H9 (cell line): Measurements from ENCODE around the gene TMEM181. TPM values are rescaled to one million over a fixed set of nuclear protein-coding genes. Genes with fewer than 3 reads are reported as not detected.

Source experiments
- DNase-seq: peaks from one replicate; pipeline ENCODE4 v3.0.0-alpha.2; 2017
- H2AFZ ChIP-seq: one replicate; pipeline ENCODE4 v1.6.1; 2013; ENCODE audit warnings: mild to moderate bottlenecking, low read length, control low read depth, moderate library complexity
- H2AK5ac ChIP-seq: 2 replicates; pipeline ENCODE4 v1.6.1; 2013; ENCODE audit warnings: low read length, control low read depth, mixed read lengths; ENCODE audit not compliant: insufficient read length
- H2BK120ac ChIP-seq: one replicate; pipeline ENCODE4 v1.6.1; 2013; ENCODE audit warnings: low read depth, mild to moderate bottlenecking, low read length, control low read depth, inconsistent platforms; ENCODE audit not compliant: poor library complexity, severe bottlenecking
- H2BK12ac ChIP-seq: 2 replicates; pipeline ENCODE4 v1.6.1; 2013; ENCODE audit warnings: low read length, control low read depth, mixed read lengths, low read depth; ENCODE audit not compliant: insufficient read length
- H2BK15ac ChIP-seq: 2 replicates; pipeline ENCODE4 v1.6.1; 2013; ENCODE audit warnings: low read depth, low read length, control low read depth
- H2BK20ac ChIP-seq: one replicate; pipeline ENCODE4 v1.6.1; 2013; ENCODE audit warnings: low read depth, mild to moderate bottlenecking, low read length, control low read depth, inconsistent platforms; ENCODE audit not compliant: poor library complexity, severe bottlenecking
- H2BK5ac ChIP-seq: 2 replicates; pipeline ENCODE4 v1.6.1; 2013; ENCODE audit warnings: low read length, control low read depth, mixed read lengths; ENCODE audit not compliant: insufficient read length
- H3K14ac ChIP-seq: 2 replicates; pipeline ENCODE4 v1.6.1; 2013; ENCODE audit warnings: low read length, control low read depth; ENCODE audit not compliant: insufficient read depth
- H3K18ac ChIP-seq: 2 replicates; pipeline ENCODE4 v1.6.1; 2013; ENCODE audit warnings: low read depth, mild to moderate bottlenecking, mixed read lengths, low read length, control low read depth; ENCODE audit not compliant: insufficient read length
- H3K23ac ChIP-seq: 2 replicates; pipeline ENCODE4 v1.6.1; 2013; ENCODE audit warnings: low read length, control low read depth, mixed read lengths, low read depth; ENCODE audit not compliant: insufficient read length
- H3K23me2 ChIP-seq: 2 replicates; pipeline ENCODE4 v1.6.1; 2013; ENCODE audit warnings: low read depth, mild to moderate bottlenecking, mixed read lengths, low read length, control low read depth; ENCODE audit not compliant: insufficient read length, poor library complexity, severe bottlenecking
- H3K27ac ChIP-seq: 2 replicates; pipeline ENCODE4 v1.5.1; 2013; ENCODE audit warnings: low read length, control low read depth, mixed read lengths, low read depth; ENCODE audit not compliant: insufficient read length
- H3K27me3 ChIP-seq: 2 replicates; pipeline ENCODE4 v1.6.1; 2013; ENCODE audit warnings: low read length, control low read depth, inconsistent platforms; ENCODE audit not compliant: insufficient read depth
- H3K4ac ChIP-seq: 2 replicates; pipeline ENCODE4 v1.6.1; 2013; ENCODE audit warnings: low read depth, mild to moderate bottlenecking, control low read depth, inconsistent platforms, low read length, moderate library complexity
- H3K4me1 ChIP-seq: 2 replicates; pipeline ENCODE4 v1.6.1; 2013; ENCODE audit warnings: low read length, control low read depth, inconsistent platforms; ENCODE audit not compliant: insufficient read depth
- H3K4me2 ChIP-seq: 2 replicates; pipeline ENCODE4 v1.6.1; 2013; ENCODE audit warnings: low read length, control low read depth, mixed read lengths; ENCODE audit not compliant: insufficient read length, insufficient read depth
- H3K56ac ChIP-seq: 2 replicates; pipeline ENCODE4 v1.6.1; 2013; ENCODE audit warnings: low read depth, mild to moderate bottlenecking, mixed read lengths, low read length, control low read depth; ENCODE audit not compliant: insufficient read length
- H3K79me1 ChIP-seq: 2 replicates; pipeline ENCODE4 v1.6.1; 2013; ENCODE audit warnings: low read depth, mild to moderate bottlenecking, moderate library complexity, low read length, control low read depth, inconsistent platforms; ENCODE audit not compliant: insufficient read depth, poor library complexity, severe bottlenecking
- H3K79me2 ChIP-seq: 2 replicates; pipeline ENCODE4 v1.6.1; 2013; ENCODE audit warnings: low read length, control low read depth, inconsistent platforms; ENCODE audit not compliant: insufficient read depth
- H3K9ac ChIP-seq: 2 replicates; pipeline ENCODE4 v1.6.1; 2013; ENCODE audit warnings: low read length, control low read depth, mixed read lengths; ENCODE audit not compliant: insufficient read length; ENCODE audit errors: extremely low read depth
- H3K9me3 ChIP-seq: one replicate; pipeline ENCODE4 v1.6.1; 2013; ENCODE audit warnings: low read depth, low read length, inconsistent platforms; ENCODE audit not compliant: control insufficient read depth
- H3T11ph ChIP-seq: one replicate; pipeline ENCODE4 v1.6.1; 2013; ENCODE audit warnings: mild to moderate bottlenecking, low read length, control low read depth, inconsistent platforms
- H4K20me1 ChIP-seq: one replicate; pipeline ENCODE4 v1.6.1; 2013; ENCODE audit not compliant: control insufficient read depth, insufficient read length, insufficient read depth
- H4K5ac ChIP-seq: 2 replicates; pipeline ENCODE4 v1.6.1; 2013; ENCODE audit warnings: low read depth, mild to moderate bottlenecking, mixed read lengths, low read length, control low read depth; ENCODE audit not compliant: insufficient read length
- H4K8ac ChIP-seq: replicated peaks from 2 replicates; pipeline ENCODE4 v1.6.1; 2013; ENCODE audit warnings: low read length, control low read depth, mixed read lengths, low read depth; ENCODE audit not compliant: insufficient read length
- H4K91ac ChIP-seq: 2 replicates; pipeline ENCODE4 v1.6.1; 2013; ENCODE audit warnings: low read depth, mild to moderate bottlenecking, moderate library complexity, mixed read lengths, low read length, control low read depth; ENCODE audit not compliant: insufficient read length
- H3K27ac Mint-ChIP-seq, 3 experiments: 2 replicates in 2 of 3; 3 replicates in 1 of 3; pipeline ENCODE4 v1.8.0; 2020 to 2021; ENCODE audit warnings: mixed read lengths in 3 of 3, mild to moderate bottlenecking in 1 of 3, moderate library complexity in 1 of 3
- H3K27me3 Mint-ChIP-seq: 2 replicates; pipeline ENCODE4 v1.8.0; 2021; ENCODE audit warnings: low read depth, mild to moderate bottlenecking, moderate library complexity, mixed read lengths
- H3K36me3 Mint-ChIP-seq, 3 experiments: 2 replicates in 2 of 3; 3 replicates in 1 of 3; pipeline ENCODE4 v1.8.0; 2020 to 2021; ENCODE audit warnings: low read depth in 3 of 3, mixed read lengths in 3 of 3; ENCODE audit not compliant: insufficient read depth in 1 of 3
- H3K4me1 Mint-ChIP-seq, 2 experiments: 2 replicates each; pipeline ENCODE4 v1.8.0; 2020; ENCODE audit warnings: mixed read lengths in 2 of 2
- H3K4me3 Mint-ChIP-seq, 2 experiments: 2 replicates in 1 of 2; 3 replicates in 1 of 2; pipeline ENCODE4 v1.8.0; 2020 to 2021; ENCODE audit warnings: mild to moderate bottlenecking in 2 of 2, mixed read lengths in 2 of 2, moderate library complexity in 1 of 2
- H3K9me3 Mint-ChIP-seq, 2 experiments: 2 replicates in 1 of 2; 3 replicates in 1 of 2; pipeline ENCODE4 v1.8.0; 2020; ENCODE audit warnings: mild to moderate bottlenecking in 2 of 2, mixed read lengths in 2 of 2, moderate library complexity in 1 of 2
- WGBS: extraction: QIAGEN DNeasy Blood & Tissue Kit; methylation state at CpG from one replicate; pipeline ENCODE4 v1.1.7; 2013; ENCODE audit warnings: missing lambda C conversion rate, low lambda C conversion rate, mixed read lengths; ENCODE audit not compliant: insufficient read length; ENCODE audit errors: extremely low coverage; 5-methylcytosine and 5-hydroxymethylcytosine counted together
- total RNA-seq: library from RNA; stranded (reverse); gene quantifications from 2 replicates; pipeline ENCODE4 v1.2.1, GENCODE V29; 2021
- TF ChIP-seq, protein P1 (sequence below): fragments of 200-600 bp; sonication (generic); conservative IDR thresholded peaks from 3 replicates; pipeline ENCODE4 v1.8.0; 2021; ENCODE audit warnings: antibody characterized with exemption, mild to moderate bottlenecking

TMEM181 gene
- total RNA-seq, 1 experiment from 2014 or later: 24.4 TPM

DNA sequence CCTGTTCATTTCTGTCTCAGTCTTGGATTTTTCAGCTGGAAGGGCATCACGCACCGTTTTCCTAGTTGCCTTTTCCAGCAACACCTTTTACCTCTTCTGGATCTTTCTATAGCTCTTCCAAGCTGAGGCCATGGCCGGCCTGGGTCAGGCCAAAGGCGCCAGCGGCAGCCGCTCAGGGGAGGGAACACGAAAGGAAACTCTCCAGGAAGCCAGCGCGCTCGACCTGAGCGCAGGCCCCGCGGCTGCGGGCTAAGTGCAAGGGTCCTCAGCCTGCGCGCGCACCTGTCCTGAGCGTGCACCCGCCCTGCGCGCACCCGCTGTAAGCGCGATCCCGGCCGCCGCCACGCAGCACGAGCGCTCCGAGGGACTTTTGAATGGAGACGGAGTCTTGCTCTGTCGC is 43.8 kb upstream of the TMEM181 start:
- Histone ChIP-seq H3K79me2 (peaks cover 2% of the 10 kb centered on the region; the same call in 1 of the 2 replicates), H3K27me3 (no peaks in the 10 kb centered on the region), H2AK5ac (no peak overlapping the region), H3K4me2 (no peak overlapping the region), H3K4ac (no peak overlapping the region), H3K18ac (no peak overlapping the region), H3K9ac (no peak overlapping the region), H2BK15ac (no peak overlapping the region; the same call in 1 of the 2 replicates), H3K56ac (no peak overlapping the region), H2BK5ac (no peak overlapping the region), H2AFZ (no peak overlapping the region), H2BK20ac (no peak overlapping the region), H4K5ac (no peak overlapping the region), H3K27ac (no peak overlapping the region), H3K23ac (no peak overlapping the region), H3K9me3 (no peaks in the 10 kb centered on the region), H2BK120ac (no peak overlapping the region), H3K14ac (no peak overlapping the region), H3K4me1 (no peaks in the 10 kb centered on the region), H3T11ph (no peak overlapping the region), H2BK12ac (no peak overlapping the region), H3K23me2 (no peaks in the 10 kb centered on the region), H4K8ac (no peak overlapping the region), H4K91ac (no peak overlapping the region), H3K79me1 (no peaks in the 10 kb centered on the region), H4K20me1 (no peaks in the 10 kb centered on the region)
- Mint-ChIP-seq H3K36me3 (peaks cover 0 to 3% (median 0%) of the 10 kb centered on the region in 3 experiments; a peak in 2 of 7 replicates), H3K4me3 (no peak overlapping the region), H3K27ac (no peak overlapping the region; a peak in 1 of 7 replicates), H3K4me1 (peaks cover 13 to 15% of the 10 kb centered on the region in 2 experiments), H3K27me3 (no peaks in the 10 kb centered on the region; the same call in 1 of the 2 replicates), H3K9me3 (no peaks in the 10 kb centered on the region)
- TF ChIP-seq, protein P1, sequence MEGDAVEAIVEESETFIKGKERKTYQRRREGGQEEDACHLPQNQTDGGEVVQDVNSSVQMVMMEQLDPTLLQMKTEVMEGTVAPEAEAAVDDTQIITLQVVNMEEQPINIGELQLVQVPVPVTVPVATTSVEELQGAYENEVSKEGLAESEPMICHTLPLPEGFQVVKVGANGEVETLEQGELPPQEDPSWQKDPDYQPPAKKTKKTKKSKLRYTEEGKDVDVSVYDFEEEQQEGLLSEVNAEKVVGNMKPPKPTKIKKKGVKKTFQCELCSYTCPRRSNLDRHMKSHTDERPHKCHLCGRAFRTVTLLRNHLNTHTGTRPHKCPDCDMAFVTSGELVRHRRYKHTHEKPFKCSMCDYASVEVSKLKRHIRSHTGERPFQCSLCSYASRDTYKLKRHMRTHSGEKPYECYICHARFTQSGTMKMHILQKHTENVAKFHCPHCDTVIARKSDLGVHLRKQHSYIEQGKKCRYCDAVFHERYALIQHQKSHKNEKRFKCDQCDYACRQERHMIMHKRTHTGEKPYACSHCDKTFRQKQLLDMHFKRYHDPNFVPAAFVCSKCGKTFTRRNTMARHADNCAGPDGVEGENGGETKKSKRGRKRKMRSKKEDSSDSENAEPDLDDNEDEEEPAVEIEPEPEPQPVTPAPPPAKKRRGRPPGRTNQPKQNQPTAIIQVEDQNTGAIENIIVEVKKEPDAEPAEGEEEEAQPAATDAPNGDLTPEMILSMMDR: no peak
- DNase-seq: no peak
- whole genome bisulfite sequencing: no CpG with 5 or more reads among the region's 33 CpGs
